OCI-LY7 (cell line): ENCODE measurements around the gene COA8.

Experiments used
- CTCF ChIP-seq: fragments of 200-600 bp; sonication (generic); conservative IDR thresholded peaks from 2 replicates; pipeline ENCODE4 v1.5.1; 2014; ENCODE audit warnings: mild to moderate bottlenecking, antibody characterized with exemption, low read length, moderate library complexity, mixed read lengths
- EZH2phosphoT487 ChIP-seq: fragments of 200-600 bp; sonication (generic); IDR thresholded peaks from 2 replicates; pipeline ENCODE4 v1.6.1; 2018; ENCODE audit warnings: low read depth, borderline replicate concordance, mild to moderate bottlenecking, mixed run types, antibody characterized with exemption, low read length, moderate library complexity, mixed read lengths

GRCh38 chr14:103547455-103547940, 15.3 kb upstream of the COA8 start:
- TF ChIP-seq CTCF (no peak), EZH2phosphoT487 (no peak)
